Middle frontal gyrus (tissue), 1 donor: ENCODE data around the gene AK6.
"Not testable (repeated sequence)": the region's sequence is repeated elsewhere in the genome, so short reads cannot be mapped to it uniquely, and the experiment has no call there.

Experiments
- DNase-seq: peaks from one replicate; pipeline ENCODE4 v3.0.0-alpha.2; 2015; ENCODE audit warnings: low spot score; ENCODE audit errors: extremely low spot score

The AK6 gene

GRCh38 chr5:69369340-69370121, at the start of gene AK6, which contains the start of the genes RAD17 and TAF9:
AK6 (minus strand) TSS chr5:69369520; CDS start chr5:69369490, 30 bp downstream.
RAD17 (plus strand) TSS chr5:69369818; CDS start chr5:69372209, 2,391 bp downstream.
TAF9 (minus strand) TSS chr5:69369520; CDS start chr5:69365737, 3,783 bp downstream.
- peak; percentile 75 for DNase-seq

- no peak for DNase-seq
These were observed 49.2 kb upstream of the AK6 start for GRCh38 chr5:69418554-69418953.

GRCh38 chr5:69416699-69417098, 47.4 kb upstream of the AK6 start:
- no peak for DNase-seq

GRCh38 chr5:69416180-69416579, 46.9 kb upstream of the AK6 start:
- DNase-seq = no peak

- no peak for DNase-seq
These were observed 46.3 kb upstream of the AK6 start for GRCh38 chr5:69415584-69415958.

GRCh38 chr5:69414885-69415583, 45.7 kb upstream of the AK6 start, which contains the start of gene MARVELD2:
MARVELD2 (plus strand) TSS chr5:69415116; CDS start chr5:69419386, 4,270 bp downstream.
- no peak for DNase-seq

- DNase-seq = no peak
These were observed 35.5 kb upstream of the AK6 start for GRCh38 chr5:69404659-69405330.

- DNase-seq = no peak
These were observed 9.1 kb upstream of the AK6 start for GRCh38 chr5:69378376-69378775.

GRCh38 chr5:69374911-69375446, 5.7 kb upstream of the AK6 start:
- DNase-seq = no peak

- no peak for DNase-seq
These were observed 3.1 kb upstream of the AK6 start for GRCh38 chr5:69372394-69372793.

GRCh38 chr5:69370335-69370734, 1.0 kb upstream of the AK6 start:
- DNase-seq = not testable (repeated sequence)

GRCh38 chr5:69368458-69369339, 621 bp downstream of the AK6 start:
- DNase-seq = no peak

- no peak for DNase-seq
These were observed 1.5 kb downstream of the AK6 start for GRCh38 chr5:69367697-69368279.

- no peak for DNase-seq
These were observed 4.5 kb downstream of the AK6 start for GRCh38 chr5:69364850-69365249.

GRCh38 chr5:69364414-69364813, 4.9 kb downstream of the AK6 start:
- no peak for DNase-seq

- no peak for DNase-seq
These were observed 8.9 kb downstream of the AK6 start for GRCh38 chr5:69360442-69360841.

GRCh38 chr5:69359699-69360098, 9.6 kb downstream of the AK6 start:
- DNase-seq = no peak

GRCh38 chr5:69350664-69351063, 18.7 kb downstream of the AK6 start:
- no peak for DNase-seq

GRCh38 chr5:69343083-69343482, 26.2 kb downstream of the AK6 start:
- DNase-seq = no peak

- DNase-seq = no peak
These were observed 27.7 kb downstream of the AK6 start for GRCh38 chr5:69341520-69342161.
